Glutamatergic neuron (in vitro differentiated cells): ENCODE measurements around the gene TRDN. TPM values are rescaled to one million over a fixed set of nuclear protein-coding genes. Genes with fewer than 3 reads are reported as not detected.

Source experiments
- DNase-seq: peaks from one replicate; pipeline ENCODE4 v3.0.0; 2022
- H3K27ac Mint-ChIP-seq: one replicate; pipeline ENCODE4 v1.8.0; 2020; ENCODE audit warnings: mild to moderate bottlenecking, mixed read lengths, inconsistent platforms; ENCODE audit not compliant: unreplicated experiment
- H3K27me3 Mint-ChIP-seq: one replicate; pipeline ENCODE4 v1.8.0; 2020; ENCODE audit warnings: mild to moderate bottlenecking, moderate library complexity, mixed read lengths, inconsistent platforms; ENCODE audit not compliant: unreplicated experiment
- H3K36me3 Mint-ChIP-seq: one replicate; pipeline ENCODE4 v1.8.0; 2020; ENCODE audit warnings: mild to moderate bottlenecking, mixed read lengths, inconsistent platforms; ENCODE audit not compliant: unreplicated experiment
- H3K4me1 Mint-ChIP-seq: one replicate; pipeline ENCODE4 v1.8.0; 2020; ENCODE audit warnings: mild to moderate bottlenecking, low read depth, mixed read lengths, inconsistent platforms; ENCODE audit not compliant: unreplicated experiment
- H3K4me3 Mint-ChIP-seq: one replicate; pipeline ENCODE4 v1.8.0; 2020; ENCODE audit warnings: mild to moderate bottlenecking, mixed read lengths, inconsistent platforms; ENCODE audit not compliant: unreplicated experiment
- H3K9me3 Mint-ChIP-seq: one replicate; pipeline ENCODE4 v1.8.0; 2020; ENCODE audit warnings: mild to moderate bottlenecking, moderate library complexity, mixed read lengths, inconsistent platforms; ENCODE audit not compliant: unreplicated experiment
- total RNA-seq: library from RNA; stranded (reverse); fragmentation: NEBNext Ultra II Directional; extraction: Animal tissue kit (Norgen Biotek cat#: 25700); gene quantifications from one replicate; pipeline ENCODE4 v1.2.1, GENCODE V29; 2021; ENCODE audit not compliant: unreplicated experiment
- TF ChIP-seq, protein P1 (sequence below): fragments of 200-600 bp; sonication (generic); IDR thresholded peaks from one replicate; pipeline ENCODE4 v1.5.0; 2021; ENCODE audit not compliant: partially characterized antibody, unreplicated experiment

Gene TRDN
- total RNA-seq, 1 donor from 2014 or later = not detected

DNA sequence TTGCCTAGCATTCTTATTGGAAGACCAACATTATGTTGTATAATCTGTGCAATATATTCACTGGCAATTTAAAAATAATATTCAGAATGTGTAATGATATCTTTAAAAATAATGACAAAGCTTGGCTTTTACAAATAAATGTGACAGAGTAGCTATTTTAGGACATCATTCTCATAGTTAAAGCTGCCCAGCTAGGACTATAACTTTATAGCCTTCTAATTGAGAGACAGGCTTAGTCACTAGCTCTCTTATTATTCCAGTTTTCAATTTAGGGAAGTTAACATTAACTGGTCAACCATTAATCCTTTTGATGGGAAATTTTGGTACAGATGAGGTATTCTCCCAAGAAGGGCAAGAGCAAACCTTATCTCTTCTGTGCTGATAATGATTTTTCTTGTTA is 443.5 kb downstream of the TRDN start:
- DNase-seq = no peak
- no peak overlapping the region for H3K4me3 Mint-ChIP-seq
- no peaks in the 10 kb centered on the region for H3K36me3 Mint-ChIP-seq
- H3K27me3 Mint-ChIP-seq = peaks cover 4% of the 10 kb centered on the region
- H3K9me3 Mint-ChIP-seq = no peaks in the 10 kb centered on the region
- no peak overlapping the region for H3K27ac Mint-ChIP-seq
- H3K4me1 Mint-ChIP-seq = peaks cover 6% of the 10 kb centered on the region
- TF ChIP-seq, protein P1, sequence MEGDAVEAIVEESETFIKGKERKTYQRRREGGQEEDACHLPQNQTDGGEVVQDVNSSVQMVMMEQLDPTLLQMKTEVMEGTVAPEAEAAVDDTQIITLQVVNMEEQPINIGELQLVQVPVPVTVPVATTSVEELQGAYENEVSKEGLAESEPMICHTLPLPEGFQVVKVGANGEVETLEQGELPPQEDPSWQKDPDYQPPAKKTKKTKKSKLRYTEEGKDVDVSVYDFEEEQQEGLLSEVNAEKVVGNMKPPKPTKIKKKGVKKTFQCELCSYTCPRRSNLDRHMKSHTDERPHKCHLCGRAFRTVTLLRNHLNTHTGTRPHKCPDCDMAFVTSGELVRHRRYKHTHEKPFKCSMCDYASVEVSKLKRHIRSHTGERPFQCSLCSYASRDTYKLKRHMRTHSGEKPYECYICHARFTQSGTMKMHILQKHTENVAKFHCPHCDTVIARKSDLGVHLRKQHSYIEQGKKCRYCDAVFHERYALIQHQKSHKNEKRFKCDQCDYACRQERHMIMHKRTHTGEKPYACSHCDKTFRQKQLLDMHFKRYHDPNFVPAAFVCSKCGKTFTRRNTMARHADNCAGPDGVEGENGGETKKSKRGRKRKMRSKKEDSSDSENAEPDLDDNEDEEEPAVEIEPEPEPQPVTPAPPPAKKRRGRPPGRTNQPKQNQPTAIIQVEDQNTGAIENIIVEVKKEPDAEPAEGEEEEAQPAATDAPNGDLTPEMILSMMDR = no peak

DNA sequence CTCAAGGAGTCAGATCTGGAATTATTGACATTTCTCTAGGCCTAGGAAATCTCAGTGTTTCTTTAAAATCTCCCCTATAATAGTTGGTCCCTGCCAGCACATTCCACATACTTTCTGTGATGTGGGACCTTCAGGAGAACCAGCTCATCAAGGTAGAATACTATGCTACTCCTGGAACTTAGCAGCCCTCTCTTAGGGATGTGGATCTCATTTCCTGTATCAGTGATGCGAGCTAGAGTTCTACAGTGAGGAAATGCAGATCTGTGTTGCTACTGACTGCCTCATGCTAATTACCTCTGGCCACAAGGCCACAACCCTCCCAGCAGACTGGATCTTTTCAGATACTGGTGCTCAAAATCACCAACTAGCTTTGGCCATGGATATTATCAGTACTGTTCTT is 446.9 kb downstream of the TRDN start:
- Mint-ChIP-seq H3K27ac (no peak overlapping the region), H3K27me3 (peaks cover 4% of the 10 kb centered on the region), H3K36me3 (no peaks in the 10 kb centered on the region), H3K4me1 (peaks cover 2% of the 10 kb centered on the region), H3K9me3 (no peaks in the 10 kb centered on the region), H3K4me3 (no peak overlapping the region)
- no peak for DNase-seq
- TF ChIP-seq, protein P1 = no peak

DNA sequence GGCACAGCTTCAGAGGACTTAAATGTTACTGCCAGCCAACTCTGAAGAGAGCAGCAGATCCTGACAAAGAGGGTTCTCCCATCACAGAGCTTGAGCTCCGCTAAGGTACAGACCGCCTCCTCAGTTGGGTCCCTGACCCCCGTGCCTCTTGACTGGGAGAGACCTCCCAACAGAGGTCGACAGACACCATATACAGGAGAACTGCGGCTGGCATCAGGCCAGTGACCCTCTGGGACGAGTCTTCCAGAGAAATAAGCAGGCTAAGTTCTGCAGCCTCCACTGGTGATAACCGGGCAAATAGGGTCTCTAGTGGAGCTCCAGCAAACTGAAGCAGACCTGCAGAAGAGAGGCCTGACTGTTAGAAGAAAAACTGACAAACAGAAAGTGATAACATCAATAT is 453.8 kb downstream of the TRDN start:
- Mint-ChIP-seq H3K36me3 (no peaks in the 10 kb centered on the region), H3K27me3 (no peaks in the 10 kb centered on the region), H3K9me3 (no peaks in the 10 kb centered on the region), H3K27ac (no peak overlapping the region), H3K4me1 (no peaks in the 10 kb centered on the region), H3K4me3 (no peak overlapping the region)
- TF ChIP-seq, protein P1 = no peak
- DNase-seq = no peak

DNA sequence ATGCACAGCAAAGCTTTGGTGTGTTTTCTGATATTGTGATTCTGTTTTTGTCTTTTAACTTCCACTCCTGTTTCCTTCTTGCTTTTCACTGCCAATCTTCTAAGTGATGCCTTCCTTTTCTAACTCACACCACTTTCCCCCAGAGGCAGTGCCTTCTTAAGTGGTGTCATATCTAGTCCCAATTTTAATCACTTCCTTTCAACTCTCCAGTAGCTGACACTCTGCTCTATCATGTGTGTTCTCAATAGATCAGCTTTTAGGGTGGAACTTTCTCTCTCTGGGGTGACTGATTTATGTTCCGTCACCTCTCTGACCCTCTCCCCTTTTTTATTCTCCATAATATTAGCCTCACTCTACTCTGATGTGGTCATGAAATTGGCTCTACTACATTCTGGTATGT is 460.0 kb downstream of the TRDN start:
- peaks cover 3% of the 10 kb centered on the region for H3K4me1 Mint-ChIP-seq
- TF ChIP-seq, protein P1 = no peak
- no peaks in the 10 kb centered on the region for H3K36me3 Mint-ChIP-seq
- H3K4me3 Mint-ChIP-seq = no peak overlapping the region
- DNase-seq = no peak
- H3K27ac Mint-ChIP-seq = no peak overlapping the region
- H3K9me3 Mint-ChIP-seq = no peaks in the 10 kb centered on the region
- H3K27me3 Mint-ChIP-seq = no peaks in the 10 kb centered on the region

DNA sequence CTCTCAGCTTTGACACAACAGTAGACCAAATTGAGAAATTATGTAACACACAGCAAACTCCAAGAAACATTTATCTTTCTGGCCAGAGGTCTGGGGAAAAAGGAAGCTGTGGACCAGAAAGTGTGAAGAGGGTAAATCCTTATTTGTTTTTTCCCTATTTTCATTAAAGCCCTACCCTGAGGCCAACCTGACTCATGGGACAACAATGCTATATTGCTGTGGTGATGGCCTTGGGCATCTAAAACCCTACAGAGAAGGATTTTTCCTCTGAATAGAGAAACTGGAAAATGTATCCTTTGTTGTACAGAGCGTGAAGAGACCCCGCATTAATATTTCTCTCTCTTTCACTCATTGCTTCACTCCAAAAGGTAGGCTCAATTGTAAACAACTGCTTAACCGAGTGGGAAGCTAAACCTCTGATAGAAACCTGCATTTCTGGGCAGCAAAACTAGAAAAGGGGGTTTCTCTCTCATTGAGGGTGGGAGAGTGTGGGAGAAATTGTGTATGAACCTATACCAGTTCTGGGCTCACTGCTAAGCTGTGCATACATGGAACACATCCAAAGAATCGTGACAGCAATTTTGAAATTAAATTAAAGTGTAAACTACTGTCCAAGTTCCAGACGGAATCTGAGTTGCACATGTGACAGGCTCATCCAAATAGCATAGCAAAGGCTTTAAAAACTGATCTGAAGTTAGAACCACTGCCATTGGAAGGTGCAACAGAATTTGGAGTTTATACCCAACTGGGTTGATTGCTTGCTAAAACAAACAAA is 465.2 kb downstream of the TRDN start:
- DNase-seq = no peak
- no peak overlapping the region for H3K27ac Mint-ChIP-seq

More for the DNA sequence above, 465.2 kb downstream of the TRDN start:
- Mint-ChIP-seq H3K4me1 (peaks cover 2% of the 10 kb centered on the region), H3K9me3 (no peaks in the 10 kb centered on the region), H3K36me3 (no peaks in the 10 kb centered on the region), H3K4me3 (no peak overlapping the region), H3K27me3 (no peaks in the 10 kb centered on the region)
- TF ChIP-seq, protein P1 = no peak
